ENCODE measurements around the gene FBXO24. TPM values are rescaled to one million over a fixed set of nuclear protein-coding genes. Genes with fewer than 3 reads are reported as not detected.

Gene FBXO24
- total and polyA plus RNA-seq, 2 of the 8 experiments (the other 6 are each of a cell fraction or from before 2014, with no cell fraction given): 0.35 to 0.57 TPM

GRCh38 chr7:100566018-100566531 is 20.1 kb upstream of the FBXO24 start:
- Histone ChIP-seq H3K9ac (replicated peaks in 1 of 4; ENCODE audit: extremely low read depth in 1 of 4, low read depth in 3 of 4, low read length in 3 of 4) (no peak overlapping the region), H4K91ac (replicated peaks; ENCODE audit: insufficient read length, low read length) (no peak overlapping the region), H3K4me2 (ENCODE audit: insufficient read depth in 1 of 2, low read depth in 2 of 2, low read length in 2 of 2) (no peak overlapping the region), H3K23ac (ENCODE audit: insufficient read length) (no peak overlapping the region), H3K27ac (ENCODE audit: low read depth, low read length) (no peak overlapping the region), H3K27me3 (replicated peaks in 1 of 4; ENCODE audit: control insufficient read depth in 3 of 4, extremely low read depth in 1 of 4, insufficient read depth in 3 of 4, low read length in 3 of 4) (peaks cover 0 to 4% (median under 1%) of the 10 kb centered on the region in 4 experiments; a peak in 1 of 7 replicates), H3K4me1 (replicated peaks in 1 of 4; ENCODE audit: control insufficient read depth in 3 of 4, insufficient read depth in 4 of 4, low read length in 3 of 4) (peaks cover 0 to 27% (median 15%) of the 10 kb centered on the region in 4 experiments; a peak in 6 of 7 replicates), H2BK20ac (ENCODE audit: low read length) (no peak overlapping the region), H3K4me3 (ENCODE audit: extremely low read depth in 1 of 4, insufficient read depth in 2 of 4, low read depth in 3 of 4, low read length in 4 of 4) (no peak overlapping the region), H3K9me3 (ENCODE audit: insufficient read depth in 2 of 2, low read depth in 1 of 2, low read length in 1 of 2) (no peaks in the 10 kb centered on the region), H2BK120ac (replicated peaks; ENCODE audit: low read depth, low read length) (no peak overlapping the region), H4K8ac (ENCODE audit: extremely low read depth, insufficient read depth, low read length) (no peak overlapping the region), H3K4ac (replicated peaks; ENCODE audit: insufficient read length, low read depth, low read length) (no peak overlapping the region), H3K23me2 (ENCODE audit: low read depth, low read length) (peaks cover 8% of the 10 kb centered on the region; the same call in 1 of the 2 replicates), H3K79me1 (ENCODE audit: low read depth, low read length) (peaks cover 2% of the 10 kb centered on the region; the same call in 1 of the 2 replicates), H4K5ac (ENCODE audit: insufficient read length, low read depth, low read length) (no peak overlapping the region), H3K18ac (ENCODE audit: extremely low read depth, low read length) (no peak overlapping the region), H2AFZ (ENCODE audit: low read length) (no peak overlapping the region), H3K14ac (ENCODE audit: insufficient read length) (no peak overlapping the region), H2AK5ac (ENCODE audit: low read depth, low read length) (no peak overlapping the region), H4K20me1 (replicated peaks in 1 of 2; ENCODE audit: control insufficient read depth in 1 of 2, insufficient read depth in 2 of 2, low read length in 2 of 2) (peaks cover 0 to 3% of the 10 kb centered on the region in 2 experiments), H2BK5ac (ENCODE audit: low read depth, low read length) (no peak overlapping the region), H2BK12ac (ENCODE audit: low read depth, low read length) (no peak overlapping the region), H3K56ac (replicated peaks; ENCODE audit: insufficient read length, low read depth, low read length) (no peak overlapping the region), H2BK15ac (ENCODE audit: low read length) (no peak overlapping the region), H3K36me3 (ENCODE audit: control insufficient read depth in 2 of 4, insufficient read depth in 4 of 4, low read length in 3 of 4) (no peaks in the 10 kb centered on the region), H3K79me2 (ENCODE audit: control insufficient read depth in 1 of 2, insufficient read depth in 2 of 2, low read length in 2 of 2) (no peaks in the 10 kb centered on the region)
- 92% methylated on average over 6 of the region's 6 CpGs; no CpG with 5 or more reads in 1 of the 2 experiments for WGBS, 2 experiments (ENCODE audit: extremely low coverage in 1 of 2, insufficient coverage in 1 of 2, insufficient read length in 1 of 2, insufficient replicate concordance in 2 of 2, low coverage in 1 of 2, low lambda C conversion rate in 2 of 2, missing lambda C conversion rate in 1 of 2)
- FAIRE-seq: no peak
- DNase-seq (ENCODE audit: low read depth in 1 of 2, low spot score in 2 of 2): no peak
- CTCF ChIA-PET (ENCODE audit: partially characterized antibody): interaction anchor here (0.6 to 12.7 kb wide), 13 partner anchors 11 to 200 kb away, joined by 3 to 341 read pairs (median 4); partner anchors contain the start of genes AGFG2, FBXO24, LRCH4 and MOSPD3
- TF ChIP-seq EZH2 (IDR thresholded peaks at IDR 0.05; ENCODE audit: low read depth, low read length, severe bottlenecking) (no peak), SIN3A (conservative IDR thresholded peaks at IDR 0.05 in 1 of 2, IDR thresholded peaks at IDR 0.05 in 1 of 2; ENCODE audit: low read depth in 1 of 2, low read length in 2 of 2) (no peak), CTBP2 (IDR thresholded peaks at IDR 0.05; ENCODE audit: borderline replicate concordance, insufficient read depth, insufficient read length, low read length) (no peak), RBBP5 (IDR thresholded peaks at IDR 0.05; ENCODE audit: borderline replicate concordance, low read depth, low read length) (no peak), CTCF (IDR thresholded peaks at IDR 0.05; ENCODE audit: control extremely low read depth in 1 of 3, insufficient read depth in 1 of 3, low read depth in 1 of 3, low read length in 3 of 3) (no peak), PHF8 (conservative IDR thresholded peaks at IDR 0.05; ENCODE audit: low read depth, low read length) (no peak)
- POLR2A ChIA-PET (ENCODE audit: partially characterized antibody): interaction anchor here (1.1 to 2.6 kb wide), 5 partner anchors 18 to 96 kb away, joined by 3 to 11 read pairs (median 6); partner anchors contain the start of genes FBXO24 and LRCH4

Measured in H1 (cell line).